OCI-LY1 (cell line): ENCODE data around the gene GGCT.

Source experiments
- EZH2 ChIP-seq: fragments of 200-600 bp; sonication (generic), shearing (Covaris generic); IDR thresholded peaks from 2 replicates; pipeline ENCODE4 v1.8.0; 2017; ENCODE audit warnings: borderline replicate concordance, mixed run types, mild to moderate bottlenecking, antibody characterized with exemption, low read length, moderate library complexity, mixed read lengths
- TF ChIP-seq, protein P1 (sequence below): fragments of 200-600 bp; sonication (generic), shearing (Covaris generic); IDR thresholded peaks from 2 replicates; pipeline ENCODE4 v1.5.1; 2017; ENCODE audit warnings: mild to moderate bottlenecking, antibody characterized with exemption, low read length, moderate library complexity, mixed read lengths

DNA sequence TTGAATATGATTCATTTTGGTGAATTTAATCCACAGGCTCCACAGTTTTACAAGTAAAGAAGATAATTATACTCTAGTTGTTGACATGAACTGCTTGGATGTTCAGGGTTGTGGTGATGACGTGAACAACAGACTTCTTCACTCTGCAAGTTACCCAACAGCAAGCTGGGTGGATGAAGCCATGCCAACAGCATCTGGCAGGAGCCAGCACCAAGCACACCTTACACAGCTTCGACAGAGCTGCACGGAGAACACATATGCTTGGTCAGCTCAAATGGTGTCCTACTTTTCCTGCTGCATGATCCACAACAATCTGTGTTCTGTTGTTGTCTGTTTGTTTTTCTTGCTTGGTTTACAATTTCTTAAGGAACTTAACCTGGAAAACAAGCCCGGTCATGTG is 35.8 kb downstream of the GGCT start:
- TF ChIP-seq, protein P1, sequence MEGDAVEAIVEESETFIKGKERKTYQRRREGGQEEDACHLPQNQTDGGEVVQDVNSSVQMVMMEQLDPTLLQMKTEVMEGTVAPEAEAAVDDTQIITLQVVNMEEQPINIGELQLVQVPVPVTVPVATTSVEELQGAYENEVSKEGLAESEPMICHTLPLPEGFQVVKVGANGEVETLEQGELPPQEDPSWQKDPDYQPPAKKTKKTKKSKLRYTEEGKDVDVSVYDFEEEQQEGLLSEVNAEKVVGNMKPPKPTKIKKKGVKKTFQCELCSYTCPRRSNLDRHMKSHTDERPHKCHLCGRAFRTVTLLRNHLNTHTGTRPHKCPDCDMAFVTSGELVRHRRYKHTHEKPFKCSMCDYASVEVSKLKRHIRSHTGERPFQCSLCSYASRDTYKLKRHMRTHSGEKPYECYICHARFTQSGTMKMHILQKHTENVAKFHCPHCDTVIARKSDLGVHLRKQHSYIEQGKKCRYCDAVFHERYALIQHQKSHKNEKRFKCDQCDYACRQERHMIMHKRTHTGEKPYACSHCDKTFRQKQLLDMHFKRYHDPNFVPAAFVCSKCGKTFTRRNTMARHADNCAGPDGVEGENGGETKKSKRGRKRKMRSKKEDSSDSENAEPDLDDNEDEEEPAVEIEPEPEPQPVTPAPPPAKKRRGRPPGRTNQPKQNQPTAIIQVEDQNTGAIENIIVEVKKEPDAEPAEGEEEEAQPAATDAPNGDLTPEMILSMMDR: no peak
- no peak for TF ChIP-seq EZH2
